Vagina (tissue), 2 donors: ENCODE measurements around the gene VWF.

Experiments used
- CTCF ChIP-seq, 3 experiments: fragments of 450-650 bp in 2 of 3; fragments of 200-600 bp in 1 of 3; sonication (generic) in 1 of 3; IDR thresholded peaks; one replicate each; pipeline ENCODE4 v1.5.1; 2017 to 2019; ENCODE audit warnings: antibody characterized with exemption in 3 of 3, mild to moderate bottlenecking in 2 of 3, moderate library complexity in 2 of 3
- POLR2A ChIP-seq, 2 donors: fragments of 450-650 bp; IDR thresholded peaks; one replicate each; pipeline ENCODE4 v1.6.1; 2017; ENCODE audit warnings: antibody characterized with exemption in 2 of 2, mild to moderate bottlenecking in 2 of 2, moderate library complexity in 2 of 2

GRCh38 chr12:6148061-6148460 lies 23.6 kb upstream of the VWF start:
- TF ChIP-seq CTCF (IDR thresholded peaks at IDR 0.05) = no peak
- TF ChIP-seq POLR2A (IDR thresholded peaks at IDR 0.05) = no peak
